ENCODE measurements around the gene ZNF236.
"Not testable (repeated sequence)": the region's sequence is repeated elsewhere in the genome, so short reads cannot be mapped to it uniquely, and the experiment has no call there.

The ZNF236 gene

GRCh38 chr18:76943542-76944339 lies 121.4 kb downstream of the ZNF236 start:
- no peak for DNase-seq (ENCODE audit: low read depth in 2 of 3, low spot score in 1 of 3)

- not testable (repeated sequence) for DNase-seq (ENCODE audit: low read depth in 2 of 3, low spot score in 1 of 3)
Measured at GRCh38 chr18:76944346-76944745, 122.0 kb downstream of the ZNF236 start.

GRCh38 chr18:76948345-76948744 lies 126.0 kb downstream of the ZNF236 start:
- DNase-seq (ENCODE audit: low read depth in 2 of 3, low spot score in 1 of 3), result no peak

GRCh38 chr18:76951456-76952247 lies 129.3 kb downstream of the ZNF236 start:
- no peak for DNase-seq (ENCODE audit: low read depth in 2 of 3, low spot score in 1 of 3)

GRCh38 chr18:76952747-76953146 lies 130.4 kb downstream of the ZNF236 start:
- no peak for DNase-seq (ENCODE audit: low read depth in 2 of 3, low spot score in 1 of 3)

GRCh38 chr18:76953156-76953555 lies 130.8 kb downstream of the ZNF236 start:
- DNase-seq (ENCODE audit: low read depth in 2 of 3, low spot score in 1 of 3), result no peak

GRCh38 chr18:76953583-76954233 lies 131.4 kb downstream of the ZNF236 start:
- DNase-seq (ENCODE audit: low read depth in 2 of 3, low spot score in 1 of 3), result no peak

- no peak for DNase-seq (ENCODE audit: low read depth in 2 of 3, low spot score in 1 of 3)
Measured at GRCh38 chr18:76955524-76956170, 133.3 kb downstream of the ZNF236 start.

GRCh38 chr18:76956648-76957047 lies 134.3 kb downstream of the ZNF236 start:
- DNase-seq (ENCODE audit: low read depth in 2 of 3, low spot score in 1 of 3), result no peak

GRCh38 chr18:76957384-76958355 lies 135.3 kb downstream of the ZNF236 start:
- DNase-seq (ENCODE audit: low read depth in 2 of 3, low spot score in 1 of 3), result no peak

- no peak for DNase-seq (ENCODE audit: low read depth in 2 of 3, low spot score in 1 of 3)
Measured at GRCh38 chr18:76958692-76959341, 136.5 kb downstream of the ZNF236 start.

- no peak for DNase-seq (ENCODE audit: low read depth in 2 of 3, low spot score in 1 of 3)
Measured at GRCh38 chr18:76959605-76960004, 137.2 kb downstream of the ZNF236 start.

GRCh38 chr18:76960528-76961035 lies 138.2 kb downstream of the ZNF236 start:
- DNase-seq (ENCODE audit: low read depth in 2 of 3, low spot score in 1 of 3), result no peak

- no peak for DNase-seq (ENCODE audit: low read depth in 2 of 3, low spot score in 1 of 3)
Measured at GRCh38 chr18:76962851-76963250, 140.5 kb downstream of the ZNF236 start.

GRCh38 chr18:76963936-76964335 lies 141.6 kb downstream of the ZNF236 start:
- no peak for DNase-seq (ENCODE audit: low read depth in 2 of 3, low spot score in 1 of 3)

- not testable (repeated sequence) for DNase-seq (ENCODE audit: low read depth in 2 of 3, low spot score in 1 of 3)
Measured at GRCh38 chr18:76965555-76966151, 143.3 kb downstream of the ZNF236 start.

- DNase-seq (ENCODE audit: low read depth in 2 of 3, low spot score in 1 of 3), result not testable (repeated sequence)
Measured at GRCh38 chr18:76967299-76967698, 144.9 kb downstream of the ZNF236 start.

- DNase-seq (ENCODE audit: low read depth in 2 of 3, low spot score in 1 of 3), result no peak
Measured at GRCh38 chr18:76967721-76968472, 145.5 kb downstream of the ZNF236 start.
